ENCODE measurements around the gene FGL2.
"Not testable (repeated sequence)": the region's sequence is repeated elsewhere in the genome, so short reads cannot be mapped to it uniquely, and the experiment has no call there.

The FGL2 gene

GRCh38 chr7:77172437-77173172 is 27.0 kb downstream of the FGL2 start:
- not testable (repeated sequence) for DNase-seq (ENCODE audit: low read depth); H3K4me3 ChIP-seq (ENCODE audit: low read depth, low read length)

DNA sequence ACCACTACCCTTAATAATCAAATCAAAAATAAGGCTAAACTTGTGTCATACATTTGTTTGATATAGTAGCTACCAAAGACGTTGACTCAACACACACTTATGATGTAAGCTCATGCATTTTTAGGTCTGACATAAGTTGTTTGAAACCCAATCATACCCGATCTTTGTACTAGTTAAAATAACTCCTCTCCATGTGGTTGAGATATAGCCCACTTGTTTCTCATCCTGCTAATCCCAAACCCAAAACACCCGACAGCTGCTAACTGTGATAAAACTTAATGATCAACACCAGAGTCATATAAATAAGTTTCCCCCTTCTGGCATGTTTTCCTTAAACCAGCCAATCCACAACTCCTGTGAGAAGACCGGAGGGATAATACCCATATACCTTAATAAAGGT is 28.5 kb downstream of the FGL2 start:
- not testable (repeated sequence) for H3K4me3 ChIP-seq (ENCODE audit: low read depth, low read length); DNase-seq (ENCODE audit: low read depth)

DNA sequence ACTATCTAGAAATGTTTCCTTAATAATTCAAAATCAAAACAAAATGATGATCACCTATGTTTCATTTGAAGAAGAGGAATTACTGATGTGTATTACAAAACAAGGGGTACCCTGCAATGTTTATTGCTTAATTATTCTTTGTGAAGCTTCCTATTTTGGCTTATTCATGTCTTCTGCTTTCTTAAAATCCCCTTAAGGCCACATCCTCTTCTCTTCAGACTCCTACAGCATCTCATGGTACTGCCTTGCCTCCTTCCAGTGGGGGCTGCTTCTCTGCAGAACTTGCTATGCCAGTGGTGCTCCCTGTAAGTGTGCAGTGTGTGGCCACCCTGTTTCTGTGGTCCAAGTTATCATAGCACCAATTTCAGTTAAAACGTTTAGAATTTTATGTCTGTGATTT is 42.2 kb downstream of the FGL2 start:
- no peak overlapping the region for H3K4me3 ChIP-seq (ENCODE audit: low read depth, low read length)
- DNase-seq (ENCODE audit: low read depth) = no peak

- not testable (repeated sequence) for DNase-seq (ENCODE audit: low read depth)
Observed at GRCh38 chr7:77157034-77157433, 42.6 kb downstream of the FGL2 start.

DNA sequence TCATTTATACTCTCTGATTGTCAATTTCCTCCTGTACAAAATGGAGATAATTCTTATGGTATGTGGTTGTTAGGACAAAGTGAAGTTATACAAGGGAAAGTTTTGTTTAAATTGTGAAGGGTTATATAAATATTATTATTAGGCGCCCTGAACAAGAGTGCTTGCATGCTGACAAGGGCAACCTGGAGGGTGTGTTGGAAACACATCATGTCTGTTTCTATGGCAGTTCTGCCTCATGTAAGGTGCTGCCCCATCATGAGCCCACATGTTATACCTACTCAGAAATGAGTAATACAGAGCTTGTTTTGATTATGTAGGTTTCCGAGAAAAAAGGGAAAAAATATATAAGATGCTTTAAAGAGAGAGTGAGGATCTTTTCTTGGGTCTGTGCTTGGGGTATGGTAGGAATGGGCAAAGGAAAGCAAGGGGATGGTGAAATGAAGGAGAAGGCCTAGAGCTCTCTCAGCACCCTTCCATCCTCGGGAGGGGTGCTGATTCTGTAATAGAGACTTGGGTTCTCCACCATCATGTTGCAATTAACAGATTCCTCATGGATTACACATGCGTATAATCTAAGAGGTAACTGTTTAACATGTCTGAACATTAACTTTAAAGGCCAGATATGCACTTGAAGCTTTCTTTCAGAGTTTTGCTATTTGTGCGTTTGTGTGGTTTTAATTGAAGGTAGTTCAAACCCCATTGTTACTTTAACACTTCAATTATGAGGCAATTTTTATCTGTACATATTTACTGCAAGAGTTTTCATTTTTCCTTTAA is 43.8 kb downstream of the FGL2 start:
- DNase-seq (ENCODE audit: low read depth); H3K4me3 ChIP-seq (ENCODE audit: low read depth, low read length): not testable (repeated sequence)

More at GRCh38 chr7:77157034-77157433, 42.6 kb downstream of the FGL2 start:
- not testable (repeated sequence) for H3K4me3 ChIP-seq (ENCODE audit: low read depth, low read length)

- H3K4me3 ChIP-seq (ENCODE audit: low read depth, low read length); DNase-seq (ENCODE audit: low read depth): not testable (repeated sequence)
Observed at GRCh38 chr7:77154917-77155464, 44.6 kb downstream of the FGL2 start.

GRCh38 chr7:77152232-77152631 is 47.4 kb downstream of the FGL2 start:
- peak; percentile 36 for DNase-seq (ENCODE audit: low read depth)

More at GRCh38 chr7:77152232-77152631, 47.4 kb downstream of the FGL2 start:
- not testable (repeated sequence) for H3K4me3 ChIP-seq (ENCODE audit: low read depth, low read length)

All from skeletal muscle cell (primary cell).